CD4-positive, alpha-beta T cell (primary cell): ENCODE data around the gene CYB561A3. TPM values are rescaled to one million over a fixed set of nuclear protein-coding genes. Genes with fewer than 3 reads are reported as not detected.

Experiments used
- ATAC-seq: fragments of 200-7000 bp; cut with Tn5 transposase; one replicate; pipeline ENCODE4 v1.10.0; 2022; ENCODE audit warnings: mild to moderate bottlenecking; ENCODE audit not compliant: poor library complexity
- CTCF ChIA-PET: fragments of 350-600 bp; sonication (Branson Sonifier 250); formaldehyde crosslinking; loops from one replicate; lab custom pipeline; 2021; ENCODE audit warnings: antibody characterized with exemption, inconsistent platforms; lab: Charles Lee
- POLR2A ChIA-PET: fragments of 350-600 bp; sonication (Branson Sonifier 250); formaldehyde crosslinking; loops from one replicate; lab custom pipeline; 2021; ENCODE audit warnings: antibody characterized with exemption, inconsistent platforms; lab: Charles Lee
- DNase-seq, 14 experiments: peaks; one replicate each; pipeline ENCODE4 v3.0.0-alpha.2; 2013 to 2020; ENCODE audit warnings: mixed read lengths in 2 of 14
- H3K27ac ChIP-seq, 2 donors: one replicate each; pipeline versions ENCODE4 v1.5.1 to v1.7.0; 2013; ENCODE audit warnings: low read length in 2 of 2, low read depth in 1 of 2, mild to moderate bottlenecking in 1 of 2
- H3K27me3 ChIP-seq, 2 experiments: 1 replicate in 1 of 2; 2 replicates in 1 of 2; pipeline versions ENCODE4 v1.6.1 to v1.7.0; 2013; ENCODE audit warnings: low read length in 2 of 2, control low read depth in 1 of 2, mild to moderate bottlenecking in 1 of 2, moderate library complexity in 1 of 2; ENCODE audit not compliant: insufficient read depth in 2 of 2, control insufficient read depth in 1 of 2
- H3K36me3 ChIP-seq: one replicate; pipeline ENCODE4 v1.6.1; 2013; ENCODE audit warnings: low read length, control low read depth; ENCODE audit not compliant: insufficient read depth
- H3K4me1 ChIP-seq: one replicate; pipeline ENCODE4 v1.6.1; 2013; ENCODE audit warnings: low read length, control low read depth; ENCODE audit not compliant: insufficient read depth
- H3K4me3 ChIP-seq: one replicate; pipeline ENCODE4 v1.5.1; 2013; ENCODE audit warnings: mild to moderate bottlenecking, low read length, moderate library complexity
- H3K9me3 ChIP-seq, 2 experiments: 1 replicate in 1 of 2; 2 replicates in 1 of 2; pipeline versions ENCODE4 v1.6.1 to v1.7.0; 2013; ENCODE audit warnings: low read length in 2 of 2, mild to moderate bottlenecking in 2 of 2, control low read depth in 1 of 2, moderate library complexity in 1 of 2; ENCODE audit not compliant: control insufficient read depth in 1 of 2, insufficient read depth in 1 of 2
- H3K27ac Mint-ChIP-seq: one replicate; pipeline ENCODE4 v1.8.0; 2020; ENCODE audit warnings: mixed read lengths
- H3K27me3 Mint-ChIP-seq: one replicate; pipeline ENCODE4 v1.8.0; 2021; ENCODE audit warnings: mixed read lengths
- H3K36me3 Mint-ChIP-seq: one replicate; pipeline ENCODE4 v1.8.0; 2021; ENCODE audit warnings: low read depth, mixed read lengths
- H3K4me1 Mint-ChIP-seq: one replicate; pipeline ENCODE4 v1.8.0; 2021; ENCODE audit warnings: low read depth, mixed read lengths
- H3K4me3 Mint-ChIP-seq: one replicate; pipeline ENCODE4 v1.8.0; 2020; ENCODE audit warnings: mild to moderate bottlenecking, mixed read lengths
- H3K9me3 Mint-ChIP-seq: one replicate; pipeline ENCODE4 v1.8.0; 2020; ENCODE audit warnings: mixed read lengths
- CTCF ChIP-seq: fragments of 200-600 bp; IDR thresholded peaks from one replicate; pipeline ENCODE4 v1.8.0; 2022; ENCODE audit warnings: antibody characterized with exemption, mild to moderate bottlenecking
- intact Hi-C, 2 experiments: fragments of 100-400 bp; cut with DNase I in 1 of 2; cut with micrococcal nuclease in 1 of 2; formaldehyde crosslinking; loops; one replicate each; pipeline versions ENCODE4 v1.15.1 to v1.9.0; 2023 to 2025; cut with DNase I, micrococcal nuclease
- total RNA-seq, 174 experiments: library from RNA in 2 of 174; stranded (reverse) in 2 of 174; gene quantifications; one replicate each; pipeline ENCODE4 v1.2.3 and lab custom pipeline; 2021 to 2026

Gene CYB561A3
- total RNA-seq, 2 experiments from 2014 or later = 24.4 to 25.8 TPM

DNA sequence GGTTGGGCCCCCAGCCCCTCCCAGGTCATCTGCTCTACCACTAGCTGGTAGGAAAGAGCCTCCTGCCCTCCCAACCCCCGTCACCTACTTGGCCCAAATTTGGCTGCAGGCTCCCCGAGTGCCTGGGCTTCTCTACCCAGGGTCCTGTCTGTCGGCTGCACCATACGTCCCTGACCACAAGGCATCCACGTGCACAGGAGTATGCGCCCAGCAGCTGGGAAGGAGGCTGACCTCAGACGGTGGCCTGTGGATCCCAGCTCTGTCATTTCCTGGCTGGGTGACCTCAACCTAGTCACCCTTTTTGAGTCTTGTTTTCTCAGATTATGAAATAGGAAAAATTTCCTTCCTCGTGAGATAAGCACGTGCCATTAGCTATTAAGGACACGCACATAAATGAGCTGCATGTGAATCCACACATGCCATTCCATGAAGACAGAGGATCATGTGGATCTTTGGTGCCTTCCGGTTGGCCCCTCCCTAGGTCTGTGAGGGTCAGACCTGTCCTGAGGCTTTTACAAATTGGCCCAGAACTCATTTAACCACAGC lies 13.7 kb downstream of the CYB561A3 start:
- TF ChIP-seq CTCF = no peak
- Histone ChIP-seq H3K36me3 (peaks cover 47% of the 10 kb centered on the region), H3K27ac (no peak overlapping the region), H3K4me3 (no peak overlapping the region), H3K27me3 (no peaks in the 10 kb centered on the region), H3K9me3 (no peaks in the 10 kb centered on the region), H3K4me1 (no peaks in the 10 kb centered on the region)
- H3K36me3 Mint-ChIP-seq = peaks cover 46% of the 10 kb centered on the region
- no peak overlapping the region for H3K4me3 Mint-ChIP-seq
- DNase-seq (peak in 3 of 14 experiments; percentile 21 to 74 (median 60)), ATAC-seq (no peak)
- H3K27ac Mint-ChIP-seq = no peak overlapping the region
- CTCF ChIA-PET = interaction anchor here (0.8 kb wide), 1 partner anchor 12 kb away, joined by 3 read pairs; no protein-coding TSS in a partner anchor
- H3K4me1 Mint-ChIP-seq = no peaks in the 10 kb centered on the region
- H3K27me3 Mint-ChIP-seq = no peaks in the 10 kb centered on the region
- intact Hi-C loops = no loop called here
- POLR2A ChIA-PET = no interaction called here
- H3K9me3 Mint-ChIP-seq = no peaks in the 10 kb centered on the region

- Mint-ChIP-seq H3K4me3 (no peak overlapping the region), H3K27ac (no peak overlapping the region), H3K4me1 (no peaks in the 10 kb centered on the region), H3K9me3 (no peaks in the 10 kb centered on the region), H3K27me3 (no peaks in the 10 kb centered on the region), H3K36me3 (peaks cover 40% of the 10 kb centered on the region)
- intact Hi-C loops = no loop called here
- ATAC-seq (no peak), DNase-seq (peak in 1 of 14 experiments; percentile 29)
- TF ChIP-seq CTCF = no peak
- Histone ChIP-seq H3K9me3 (no peaks in the 10 kb centered on the region), H3K4me3 (no peak overlapping the region), H3K27ac (no peak overlapping the region), H3K36me3 (peaks cover 39% of the 10 kb centered on the region), H3K4me1 (no peaks in the 10 kb centered on the region), H3K27me3 (no peaks in the 10 kb centered on the region)
- ChIA-PET CTCF (no interaction called here), POLR2A (no interaction called here)
These were observed 15.5 kb downstream of the CYB561A3 start for GRCh38 chr11:61345954-61346843.

DNA sequence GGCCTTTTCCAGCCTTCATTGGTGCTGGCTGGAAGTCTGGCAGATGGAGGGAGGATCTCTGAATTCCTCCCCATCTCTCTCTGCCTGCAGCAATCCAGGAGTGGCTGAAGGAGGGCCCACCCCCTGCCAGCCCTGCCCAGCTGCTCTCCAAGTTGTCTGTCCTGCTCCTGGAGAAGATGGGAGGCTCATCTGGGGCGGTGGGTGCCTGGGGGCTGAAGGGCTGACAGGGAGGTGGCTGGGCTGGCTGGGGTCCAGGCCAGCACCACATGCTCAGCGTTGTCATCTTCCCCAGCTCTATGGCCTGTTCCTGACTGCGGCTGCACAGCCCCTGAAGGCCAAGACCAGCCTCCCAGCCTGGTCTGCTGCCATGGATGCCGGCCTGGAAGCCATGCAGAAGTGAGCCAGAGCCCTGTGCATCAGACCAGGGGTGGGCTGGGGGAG lies 16.5 kb downstream of the CYB561A3 start:
- H3K27ac Mint-ChIP-seq = no peak overlapping the region
- ChIA-PET POLR2A (no interaction called here), CTCF (no interaction called here)
- H3K27me3 Mint-ChIP-seq = no peaks in the 10 kb centered on the region
- DNase-seq (no peak), ATAC-seq (no peak)
- Histone ChIP-seq H3K9me3 (no peaks in the 10 kb centered on the region), H3K36me3 (peaks cover 32% of the 10 kb centered on the region), H3K27ac (no peak overlapping the region), H3K27me3 (no peaks in the 10 kb centered on the region), H3K4me3 (no peak overlapping the region), H3K4me1 (no peaks in the 10 kb centered on the region)
- TF ChIP-seq CTCF = no peak
- H3K4me3 Mint-ChIP-seq = no peak overlapping the region
- no peaks in the 10 kb centered on the region for H3K4me1 Mint-ChIP-seq
- no peaks in the 10 kb centered on the region for H3K9me3 Mint-ChIP-seq
- H3K36me3 Mint-ChIP-seq = peaks cover 40% of the 10 kb centered on the region
- intact Hi-C loops = no loop called here
